Osteocyte (in vitro differentiated cells): ENCODE measurements around the gene XYLT1. TPM values are rescaled to one million over a fixed set of nuclear protein-coding genes. Genes with fewer than 3 reads are reported as not detected.

Experiments
- DNase-seq: peaks from one replicate; pipeline ENCODE4 v3.0.0; 2021; ENCODE audit warnings: mixed read lengths; ENCODE audit not compliant: unreplicated experiment; ENCODE audit errors: extremely low spot score
- H3K27ac Mint-ChIP-seq: one replicate; pipeline ENCODE4 v1.8.0; 2021; ENCODE audit warnings: mild to moderate bottlenecking, mixed read lengths; ENCODE audit not compliant: unreplicated experiment
- H3K27me3 Mint-ChIP-seq: one replicate; pipeline ENCODE4 v1.8.0; 2021; ENCODE audit warnings: mixed read lengths; ENCODE audit not compliant: unreplicated experiment
- H3K36me3 Mint-ChIP-seq: one replicate; pipeline ENCODE4 v1.8.0; 2021; ENCODE audit warnings: mixed read lengths; ENCODE audit not compliant: unreplicated experiment
- H3K4me1 Mint-ChIP-seq: one replicate; pipeline ENCODE4 v1.8.0; 2021; ENCODE audit warnings: mixed read lengths; ENCODE audit not compliant: unreplicated experiment
- H3K4me3 Mint-ChIP-seq: one replicate; pipeline ENCODE4 v1.8.0; 2021; ENCODE audit warnings: mild to moderate bottlenecking, moderate library complexity, mixed read lengths; ENCODE audit not compliant: unreplicated experiment
- H3K9me3 Mint-ChIP-seq: one replicate; pipeline ENCODE4 v1.8.0; 2021; ENCODE audit warnings: mixed read lengths; ENCODE audit not compliant: unreplicated experiment
- CTCF ChIP-seq: fragments of 200-600 bp; sonication (generic); IDR thresholded peaks from 2 replicates; pipeline ENCODE4 v1.5.0; 2021; ENCODE audit warnings: antibody characterized with exemption, mild to moderate bottlenecking, moderate library complexity
- total RNA-seq: library from RNA; stranded (reverse); gene quantifications from 2 replicates; pipeline ENCODE4 v1.2.1, GENCODE V29; 2021

XYLT1 gene
- total RNA-seq, 1 donor from 2014 or later, result 11.1 TPM

GRCh38 chr16:17171250-17172143 lies 299.3 kb downstream of the XYLT1 start:
- Mint-ChIP-seq H3K9me3 (peaks cover 13% of the 10 kb centered on the region), H3K27me3 (no peaks in the 10 kb centered on the region), H3K4me1 (no peaks in the 10 kb centered on the region), H3K27ac (no peak overlapping the region), H3K36me3 (no peaks in the 10 kb centered on the region), H3K4me3 (no peak overlapping the region)
- no peak for TF ChIP-seq CTCF
- no peak for DNase-seq

GRCh38 chr16:17170435-17170834 lies 300.3 kb downstream of the XYLT1 start:
- DNase-seq, result no peak
- Mint-ChIP-seq H3K27me3 (no peaks in the 10 kb centered on the region), H3K9me3 (peaks cover 18% of the 10 kb centered on the region), H3K27ac (no peak overlapping the region), H3K4me1 (no peaks in the 10 kb centered on the region), H3K4me3 (no peak overlapping the region), H3K36me3 (no peaks in the 10 kb centered on the region)
- no peak for TF ChIP-seq CTCF

- Mint-ChIP-seq H3K27me3 (no peaks in the 10 kb centered on the region), H3K4me1 (no peaks in the 10 kb centered on the region), H3K4me3 (no peak overlapping the region), H3K9me3 (peaks cover 11% of the 10 kb centered on the region), H3K27ac (no peak overlapping the region), H3K36me3 (no peaks in the 10 kb centered on the region)
- TF ChIP-seq CTCF, result no peak
- DNase-seq, result no peak
Measured at GRCh38 chr16:17168181-17168580, 302.6 kb downstream of the XYLT1 start.

- Mint-ChIP-seq H3K27ac (no peak overlapping the region), H3K27me3 (no peaks in the 10 kb centered on the region), H3K36me3 (no peaks in the 10 kb centered on the region), H3K4me1 (no peaks in the 10 kb centered on the region), H3K9me3 (peaks cover 11% of the 10 kb centered on the region), H3K4me3 (no peak overlapping the region)
- DNase-seq, result no peak
- no peak for TF ChIP-seq CTCF
Measured at GRCh38 chr16:17166095-17166494, 304.7 kb downstream of the XYLT1 start.

GRCh38 chr16:17162560-17162959 lies 308.2 kb downstream of the XYLT1 start:
- TF ChIP-seq CTCF, result no peak

More at GRCh38 chr16:17162560-17162959, 308.2 kb downstream of the XYLT1 start:
- H3K4me1 Mint-ChIP-seq, result no peaks in the 10 kb centered on the region
- no peak for DNase-seq
- H3K36me3 Mint-ChIP-seq, result no peaks in the 10 kb centered on the region
- no peaks in the 10 kb centered on the region for H3K27me3 Mint-ChIP-seq
- H3K4me3 Mint-ChIP-seq, result no peak overlapping the region
- H3K9me3 Mint-ChIP-seq, result peaks cover 5% of the 10 kb centered on the region
- no peak overlapping the region for H3K27ac Mint-ChIP-seq
